KMS-11 (cell line): ENCODE data around the gene HTR3D.

Source experiments
- H2AFZ ChIP-seq: fragments of 200-600 bp; sonication (generic); 2 replicates; pipeline ENCODE4 v1.6.1; 2016; ENCODE audit warnings: antibody characterized with exemption, mixed run types, low read depth
- H3K27ac ChIP-seq: fragments of 200-600 bp; sonication (generic); 2 replicates; pipeline ENCODE4 v1.6.1; 2016; ENCODE audit warnings: mild to moderate bottlenecking, mixed run types
- H3K27me3 ChIP-seq: fragments of 200-600 bp; sonication (generic); 2 replicates; pipeline ENCODE4 v1.6.1; 2017; ENCODE audit warnings: mild to moderate bottlenecking, low read depth, mixed run types, moderate library complexity; ENCODE audit not compliant: insufficient read depth
- H3K36me3 ChIP-seq: fragments of 200-600 bp; sonication (generic); 2 replicates; pipeline ENCODE4 v1.6.1; 2017; ENCODE audit warnings: mild to moderate bottlenecking, mixed run types; ENCODE audit not compliant: insufficient read depth
- H3K4me1 ChIP-seq: fragments of 200-600 bp; sonication (generic); 2 replicates; pipeline ENCODE4 v1.6.1; 2016; ENCODE audit warnings: mild to moderate bottlenecking, low read depth, mixed run types; ENCODE audit not compliant: poor library complexity, severe bottlenecking
- H3K4me2 ChIP-seq: fragments of 200-600 bp; sonication (generic); 2 replicates; pipeline ENCODE4 v1.7.0; 2016; ENCODE audit warnings: mild to moderate bottlenecking, mixed run types
- H3K4me3 ChIP-seq: fragments of 200-600 bp; sonication (generic); IDR thresholded peaks from 2 replicates; pipeline ENCODE4 v1.6.1; 2017; ENCODE audit warnings: low read depth, low read length, mixed read lengths; ENCODE audit not compliant: insufficient read depth
- H3K79me2 ChIP-seq: fragments of 200-600 bp; sonication (generic); 2 replicates; pipeline ENCODE4 v1.6.1; 2016; ENCODE audit warnings: low read depth, mixed run types; ENCODE audit not compliant: insufficient read depth
- H3K9ac ChIP-seq: fragments of 200-600 bp; sonication (generic); 2 replicates; pipeline ENCODE4 v1.6.1; 2016; ENCODE audit warnings: mild to moderate bottlenecking, mixed run types
- H4K20me1 ChIP-seq: fragments of 200-600 bp; sonication (generic); 2 replicates; pipeline ENCODE4 v1.6.1; 2016; ENCODE audit warnings: mild to moderate bottlenecking, mixed run types; ENCODE audit not compliant: insufficient read depth
- TF ChIP-seq, protein P1 (sequence below): fragments of 200-600 bp; sonication (generic); conservative IDR thresholded peaks from 2 replicates; pipeline ENCODE4 v1.6.1; 2017; ENCODE audit warnings: low read depth, mild to moderate bottlenecking, antibody characterized with exemption, low read length, moderate library complexity, mixed read lengths

Gene HTR3D, protein sequence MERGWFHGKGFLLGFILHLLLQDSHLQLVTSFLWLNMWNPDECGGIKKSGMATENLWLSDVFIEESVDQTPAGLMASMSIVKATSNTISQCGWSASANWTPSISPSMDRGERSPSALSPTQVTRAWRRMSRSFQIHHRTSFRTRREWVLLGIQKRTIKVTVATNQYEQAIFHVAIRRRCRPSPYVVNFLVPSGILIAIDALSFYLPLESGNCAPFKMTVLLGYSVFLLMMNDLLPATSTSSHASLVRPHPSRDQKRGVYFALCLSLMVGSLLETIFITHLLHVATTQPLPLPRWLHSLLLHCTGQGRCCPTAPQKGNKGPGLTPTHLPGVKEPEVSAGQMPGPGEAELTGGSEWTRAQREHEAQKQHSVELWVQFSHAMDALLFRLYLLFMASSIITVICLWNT

DNA sequence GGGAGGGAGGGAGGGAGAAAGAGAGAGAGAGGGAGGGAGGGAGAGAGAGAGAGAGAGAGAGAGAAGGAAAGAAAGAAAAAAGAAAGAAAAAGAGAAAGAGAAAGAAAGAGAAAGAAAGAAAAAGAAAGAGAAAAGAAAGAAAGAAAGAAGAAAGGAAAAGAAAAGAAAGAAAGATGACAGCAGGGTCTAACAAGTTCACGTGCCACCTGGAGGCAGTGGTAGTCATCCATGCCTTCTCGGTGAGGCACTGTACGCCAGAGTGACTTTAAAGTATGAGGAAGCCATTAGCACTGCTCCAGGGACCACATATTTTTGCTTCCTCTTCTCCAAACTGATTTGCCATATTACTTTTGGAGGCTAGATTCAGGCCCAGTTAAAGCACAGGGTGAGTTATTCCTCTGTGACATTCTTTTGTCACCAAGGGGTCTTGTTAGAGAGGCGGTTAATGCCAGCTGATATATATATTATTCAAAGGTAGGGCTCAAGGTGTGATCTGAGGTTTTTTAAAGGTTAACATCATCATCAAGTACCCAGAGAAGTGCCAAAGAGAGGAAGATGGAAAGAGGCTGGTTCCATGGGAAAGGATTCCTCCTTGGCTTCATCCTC is at the start of gene HTR3D:
Gene HTR3D (plus strand): TSS at position 556 of the 606 bp plus-strand sequence. CDS start 0 bp downstream, at position 556.
- H3K79me2 ChIP-seq, result no peaks in the 10 kb centered on the region
- TF ChIP-seq, protein P1, sequence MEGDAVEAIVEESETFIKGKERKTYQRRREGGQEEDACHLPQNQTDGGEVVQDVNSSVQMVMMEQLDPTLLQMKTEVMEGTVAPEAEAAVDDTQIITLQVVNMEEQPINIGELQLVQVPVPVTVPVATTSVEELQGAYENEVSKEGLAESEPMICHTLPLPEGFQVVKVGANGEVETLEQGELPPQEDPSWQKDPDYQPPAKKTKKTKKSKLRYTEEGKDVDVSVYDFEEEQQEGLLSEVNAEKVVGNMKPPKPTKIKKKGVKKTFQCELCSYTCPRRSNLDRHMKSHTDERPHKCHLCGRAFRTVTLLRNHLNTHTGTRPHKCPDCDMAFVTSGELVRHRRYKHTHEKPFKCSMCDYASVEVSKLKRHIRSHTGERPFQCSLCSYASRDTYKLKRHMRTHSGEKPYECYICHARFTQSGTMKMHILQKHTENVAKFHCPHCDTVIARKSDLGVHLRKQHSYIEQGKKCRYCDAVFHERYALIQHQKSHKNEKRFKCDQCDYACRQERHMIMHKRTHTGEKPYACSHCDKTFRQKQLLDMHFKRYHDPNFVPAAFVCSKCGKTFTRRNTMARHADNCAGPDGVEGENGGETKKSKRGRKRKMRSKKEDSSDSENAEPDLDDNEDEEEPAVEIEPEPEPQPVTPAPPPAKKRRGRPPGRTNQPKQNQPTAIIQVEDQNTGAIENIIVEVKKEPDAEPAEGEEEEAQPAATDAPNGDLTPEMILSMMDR, result no peak
- H3K27ac ChIP-seq, result no peak within 1 kb of the TSS
- no peaks in the 10 kb centered on the region for H3K36me3 ChIP-seq
- no peak within 1 kb of the TSS for H3K4me3 ChIP-seq
- H3K27me3 ChIP-seq, result no peaks in the 10 kb centered on the region
- no peak within 1 kb of the TSS for H3K9ac ChIP-seq
- H2AFZ ChIP-seq, result no peak within 1 kb of the TSS
- no peaks in the 10 kb centered on the region for H3K4me1 ChIP-seq
- no peaks in the 10 kb centered on the region for H4K20me1 ChIP-seq
- no peak within 1 kb of the TSS for H3K4me2 ChIP-seq

DNA sequence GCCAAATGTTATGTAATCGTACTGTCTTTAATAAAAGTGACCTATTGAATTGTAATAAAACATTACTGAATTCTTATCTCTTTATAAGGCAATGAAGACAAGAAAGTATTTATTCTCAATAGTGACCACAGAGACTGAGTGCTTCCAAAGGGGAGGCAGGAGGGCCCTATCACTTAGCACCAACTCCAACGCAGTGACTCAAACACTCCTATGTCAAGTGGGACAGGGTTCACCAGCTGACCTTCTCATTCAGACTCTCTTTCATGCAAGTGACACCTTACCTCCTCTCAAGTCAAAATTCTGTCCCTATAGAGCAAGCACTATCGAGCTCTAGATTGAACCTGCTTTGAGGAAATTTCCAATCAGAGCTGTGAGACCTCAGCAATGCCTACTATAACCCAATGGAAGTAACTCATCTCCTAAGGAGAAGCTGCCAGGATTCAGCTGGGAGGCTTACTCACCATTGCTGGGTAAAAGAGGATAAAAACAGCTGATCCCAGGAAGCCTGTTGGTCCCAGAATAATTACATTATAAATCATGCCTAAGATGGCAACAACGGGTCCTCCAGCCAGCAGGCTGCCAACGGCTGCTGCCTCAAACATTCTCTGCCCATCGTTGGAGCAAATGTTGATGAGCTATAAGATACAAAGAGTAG is 49.4 kb upstream of the HTR3D start:
- Histone ChIP-seq H3K79me2 (no peaks in the 10 kb centered on the region), H3K27ac (no peak overlapping the region), H3K36me3 (no peaks in the 10 kb centered on the region)

DNA sequence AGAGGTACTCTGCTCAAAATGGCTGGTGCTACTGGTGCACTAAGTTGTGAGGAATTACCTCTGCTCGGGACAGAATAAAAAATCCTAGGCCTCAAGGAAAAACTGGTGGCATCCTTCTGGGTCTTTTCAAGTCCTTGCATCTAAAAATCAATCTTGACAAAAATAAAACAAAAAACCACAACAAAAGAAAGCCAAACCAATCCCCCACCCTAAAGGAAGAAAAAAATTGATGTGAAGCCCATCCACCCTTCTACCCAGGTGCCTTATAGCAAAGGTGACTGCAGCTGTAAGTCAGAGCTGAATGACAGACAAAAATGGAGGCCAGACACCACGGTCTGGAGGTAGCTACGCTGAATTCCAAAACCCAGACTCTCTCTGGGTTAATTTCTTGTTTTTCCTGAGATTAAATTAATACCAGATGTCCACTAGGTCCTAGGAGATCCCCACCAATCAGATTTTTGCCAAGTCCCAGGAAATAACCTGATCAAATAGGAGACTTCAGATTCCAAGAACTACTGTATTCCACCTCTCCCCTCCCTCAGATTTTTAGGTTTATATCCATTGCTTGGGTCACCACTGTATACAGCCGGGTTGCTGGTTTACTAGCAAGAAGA is 47.3 kb upstream of the HTR3D start:
- Histone ChIP-seq H3K4me1 (no peaks in the 10 kb centered on the region), H3K27ac (no peak overlapping the region), H3K36me3 (no peaks in the 10 kb centered on the region), H4K20me1 (no peaks in the 10 kb centered on the region), H3K9ac (no peak overlapping the region), H2AFZ (no peak overlapping the region), H3K27me3 (no peaks in the 10 kb centered on the region), H3K79me2 (no peaks in the 10 kb centered on the region), H3K4me3 (no peak overlapping the region), H3K4me2 (no peak overlapping the region)
- TF ChIP-seq, protein P1, result no peak

More for the DNA sequence above, 49.4 kb upstream of the HTR3D start:
- Histone ChIP-seq H3K4me2 (no peak overlapping the region), H3K4me1 (peaks cover 4% of the 10 kb centered on the region), H3K9ac (no peak overlapping the region), H4K20me1 (no peaks in the 10 kb centered on the region), H2AFZ (no peak overlapping the region), H3K27me3 (no peaks in the 10 kb centered on the region), H3K4me3 (no peak overlapping the region)
- TF ChIP-seq, protein P1, result no peak
